ENCODE data around the gene CRLF2. TPM values are rescaled to one million over a fixed set of nuclear protein-coding genes. Genes with fewer than 3 reads are reported as not detected.
A peak's percentile ranks its signal among the peaks of the same experiment; 100 is the strongest.

The CRLF2 gene
- total and polyA plus RNA-seq, 10 of the 15 experiments (the other 5 are each of a cell fraction or from before 2014, with no cell fraction given) = 2.7 to 7.2 (median 4.5) TPM

- TF ChIP-seq BHLHE40 (IDR thresholded peaks at IDR 0.05; ENCODE audit: borderline replicate concordance in 1 of 2, low read depth in 2 of 2, low read length in 1 of 2) (0 out of 4 replicates have a peak, but pooled peaks have one; percentile 9 to 33), RAD21 (IDR thresholded peaks at IDR 0.05; ENCODE audit: insufficient read depth, low read depth, low read length) (peak; percentile 96), SIN3A (IDR thresholded peaks at IDR 0.05; ENCODE audit: low read depth, low read length) (no peak), RUNX3 (IDR thresholded peaks at IDR 0.05; ENCODE audit: low read length) (peak; percentile 49), EED (IDR thresholded peaks at IDR 0.05; ENCODE audit: low read depth) (no peak), ZNF274 (IDR thresholded peaks at IDR 0.05; ENCODE audit: insufficient read depth, insufficient read length) (no peak), TARDBP (IDR thresholded peaks at IDR 0.05; ENCODE audit: borderline replicate concordance) (no peak; the same call in 1 of the 2 replicates), IRF4 (IDR thresholded peaks at IDR 0.05; ENCODE audit: low read depth, low read length) (0 out of 2 replicates have a peak, but pooled peaks have one; percentile 22), ZBED1 (IDR thresholded peaks at IDR 0.05; ENCODE audit: borderline replicate concordance) (no peak), POLR2A (IDR thresholded peaks at IDR 0.05; ENCODE audit: low read depth, low read length) (no peak), SMC3 (IDR thresholded peaks at IDR 0.05; ENCODE audit: borderline replicate concordance, low read length) (peak; percentile 69; the same call in 1 of the 2 replicates), IKZF2 (IDR thresholded peaks at IDR 0.05) (no peak)
Observed at GRCh38 chrX:1246816-1247215, 34.4 kb upstream of the CRLF2 start (continued).

GRCh38 chrX:1244164-1245076 is 32.0 kb upstream of the CRLF2 start:
- no peak overlapping the region for H3K4me3 ChIP-seq
- H2AFZ ChIP-seq (ENCODE audit: control insufficient read depth, low read depth, low read length) = no peak overlapping the region
- peak overlapping the region; percentile 17; the same call in 1 of the 2 replicates for H3K4me2 ChIP-seq (ENCODE audit: control insufficient read depth, insufficient read depth)
- no peaks in the 10 kb centered on the region for H4K20me1 ChIP-seq (ENCODE audit: control insufficient read depth, insufficient read depth)
- in situ Hi-C loops (cut with MboI) = no loop called here
- RAD21 ChIA-PET (ENCODE audit: unreplicated experiment) = no interaction called here
- no peaks in the 10 kb centered on the region; the same call in 2 of the 3 replicates for H3K9me3 ChIP-seq (replicated peaks; ENCODE audit: control insufficient read depth, insufficient read depth, low read length)
- no peak overlapping the region for H3K27ac ChIP-seq (ENCODE audit: control insufficient read depth, insufficient read depth)
- SMC1A ChIA-PET (ENCODE audit: uncharacterized antibody, unreplicated experiment) = no interaction called here
- ATAC-seq = peak; percentile 41
- no peak overlapping the region for H3K9ac ChIP-seq (ENCODE audit: control insufficient read depth, insufficient read depth, low read length)
- WGBS (ENCODE audit: insufficient coverage, insufficient replicate concordance, low lambda C conversion rate, missing lambda C conversion rate) = 41% methylated on average over 12 of the region's 13 CpGs
- POLR2A ChIA-PET = no interaction called here
- H3K36me3 ChIP-seq (ENCODE audit: control insufficient read depth in 2 of 2, insufficient read depth in 2 of 2, low read length in 1 of 2) = no peaks in the 10 kb centered on the region
- intact Hi-C loops (cut with micrococcal nuclease; ENCODE audit: unreplicated experiment) = loop anchor here (5.0 to 10.0 kb wide), 3 partner anchors 78 to 930 kb away; partner anchors contain the start of gene GTPBP6
- peaks cover 17% of the 10 kb centered on the region for H3K4me1 ChIP-seq (ENCODE audit: control insufficient read depth, insufficient read depth, low read length)
- no peaks in the 10 kb centered on the region for H3K79me2 ChIP-seq (ENCODE audit: control insufficient read depth, insufficient read depth, low read length)
- CTCF ChIA-PET = no interaction called here
- DNase-seq (ENCODE audit: low read depth, low spot score) = no peak
- FAIRE-seq = no peak
- BruUV-seq (replicated peaks) = no TSS peak
- no peaks in the 10 kb centered on the region for H3K27me3 ChIP-seq (replicated peaks in 1 of 2; ENCODE audit: control insufficient read depth in 2 of 2, insufficient read depth in 2 of 2, low read length in 1 of 2)
- TF ChIP-seq IKZF1 (conservative IDR thresholded peaks at IDR 0.05) = peak; percentile 48
- peak; percentile 67 for TF ChIP-seq RAD21 (IDR thresholded peaks at IDR 0.05; ENCODE audit: insufficient read depth, low read depth, low read length)
- no peak for TF ChIP-seq SMARCA5 (IDR thresholded peaks at IDR 0.05)
- TF ChIP-seq GATAD2B (conservative IDR thresholded peaks at IDR 0.05; ENCODE audit: low read depth) = peak; percentile 30; the same call in 1 of the 2 replicates
- TF ChIP-seq FOXM1 (IDR thresholded peaks at IDR 0.05; ENCODE audit: low read depth, low read length) = no peak
- no peak for TF ChIP-seq KLF5 (IDR thresholded peaks at IDR 0.05; ENCODE audit: partially characterized antibody)
- TF ChIP-seq CTCF (IDR thresholded peaks at IDR 0.05 in 2 of 3, conservative IDR thresholded peaks at IDR 0.05 in 1 of 3; ENCODE audit: control insufficient read depth in 2 of 3, extremely low read depth in 1 of 3, insufficient read depth in 1 of 3, low read depth in 3 of 3, low read length in 3 of 3) = peak; percentile 27 to 49 (median 40); a peak in 4 of 6 replicates
- TF ChIP-seq LARP7 (IDR thresholded peaks at IDR 0.05) = no peak
- TF ChIP-seq TCF12 (IDR thresholded peaks at IDR 0.05; ENCODE audit: low read depth, low read length) = 0 out of 2 replicates have a peak, but pooled peaks have one; percentile 40
- TF ChIP-seq SUPT20H (IDR thresholded peaks at IDR 0.05; ENCODE audit: borderline replicate concordance, control insufficient read depth, low read depth, low read length) = no peak
- no peak for TF ChIP-seq TBL1XR1 (IDR thresholded peaks at IDR 0.05; ENCODE audit: low read depth, low read length)
- TF ChIP-seq SIX5 (IDR thresholded peaks at IDR 0.05; ENCODE audit: low read depth, low read length, severe bottlenecking) = no peak
- no peak for TF ChIP-seq RB1 (IDR thresholded peaks at IDR 0.05; ENCODE audit: borderline replicate concordance)

All from GM12878 (cell line).